ENCODE data around the gene A4GALT.
"Not testable (repeated sequence)": the region's sequence is repeated elsewhere in the genome, so short reads cannot be mapped to it uniquely, and the experiment has no call there.

Gene A4GALT

DNA sequence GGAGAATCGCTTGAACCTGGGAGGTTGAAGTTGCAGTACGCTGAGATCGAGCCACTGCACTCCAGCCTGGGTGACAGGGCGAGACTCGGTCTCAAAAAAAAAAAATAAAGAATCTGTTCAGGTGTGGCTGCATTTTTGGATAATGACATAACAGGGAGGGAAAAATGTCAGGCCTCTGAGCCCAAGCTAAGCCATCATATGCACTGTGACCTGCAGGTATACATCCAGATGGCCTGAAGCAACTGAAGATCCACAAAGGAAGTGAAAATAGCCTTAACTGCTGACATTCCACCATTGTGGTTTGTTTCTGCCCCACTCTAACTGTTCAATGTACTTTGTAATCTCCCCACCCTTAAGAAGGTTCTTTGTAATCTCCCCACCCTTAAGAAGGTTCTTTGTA, 19.6 kb upstream of the A4GALT start:
- not testable (repeated sequence) for DNase-seq (ENCODE audit: low spot score)

- DNase-seq (ENCODE audit: low spot score) = no peak
These were observed 13.7 kb upstream of the A4GALT start for GRCh38 chr22:42734406-42734805.

- not testable (repeated sequence) for DNase-seq (ENCODE audit: low spot score)
These were observed 12.7 kb upstream of the A4GALT start for GRCh38 chr22:42733394-42733793.

- no peak for DNase-seq (ENCODE audit: low spot score)
These were observed 11.4 kb upstream of the A4GALT start for GRCh38 chr22:42732081-42732480.

- no peak for DNase-seq (ENCODE audit: low spot score)
These were observed 6.1 kb upstream of the A4GALT start for GRCh38 chr22:42726811-42727210.

DNA sequence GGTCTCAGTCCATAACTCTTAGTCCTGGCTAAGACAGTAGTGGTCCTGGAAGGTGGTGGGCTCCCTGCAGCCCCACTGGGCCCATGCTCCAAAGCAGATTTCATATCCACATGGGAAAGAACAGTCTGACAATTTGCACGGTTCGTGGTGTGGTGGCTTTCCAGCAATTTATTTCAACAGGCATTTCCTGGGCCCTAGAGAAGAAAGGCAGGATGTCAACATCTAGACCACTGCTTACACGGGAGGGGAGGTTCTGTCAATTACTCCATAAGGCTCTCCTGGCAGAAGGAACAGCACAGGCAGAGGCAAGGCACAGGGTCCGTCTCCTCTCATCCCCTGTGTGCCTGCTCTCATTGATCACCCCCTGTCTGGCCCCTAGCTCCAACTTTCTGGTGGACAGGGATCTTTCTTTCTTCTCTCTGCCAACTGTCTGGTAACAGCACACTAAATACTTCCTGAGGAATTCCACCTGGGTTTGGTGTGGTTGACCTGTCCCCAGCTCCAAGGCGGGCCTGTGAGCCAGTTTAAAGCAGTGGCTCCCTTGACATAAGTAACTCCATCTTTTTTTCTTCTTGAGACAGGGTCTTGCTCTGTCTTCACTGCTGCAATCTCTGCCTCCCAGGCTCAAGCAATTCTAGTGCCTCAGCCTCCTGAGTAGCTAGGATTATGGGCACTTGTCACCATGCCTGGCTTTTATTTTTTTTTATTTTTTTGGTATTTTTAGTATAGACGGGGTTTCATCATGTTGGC, 5.1 kb upstream of the A4GALT start:
- no peak for DNase-seq (ENCODE audit: low spot score)

DNA sequence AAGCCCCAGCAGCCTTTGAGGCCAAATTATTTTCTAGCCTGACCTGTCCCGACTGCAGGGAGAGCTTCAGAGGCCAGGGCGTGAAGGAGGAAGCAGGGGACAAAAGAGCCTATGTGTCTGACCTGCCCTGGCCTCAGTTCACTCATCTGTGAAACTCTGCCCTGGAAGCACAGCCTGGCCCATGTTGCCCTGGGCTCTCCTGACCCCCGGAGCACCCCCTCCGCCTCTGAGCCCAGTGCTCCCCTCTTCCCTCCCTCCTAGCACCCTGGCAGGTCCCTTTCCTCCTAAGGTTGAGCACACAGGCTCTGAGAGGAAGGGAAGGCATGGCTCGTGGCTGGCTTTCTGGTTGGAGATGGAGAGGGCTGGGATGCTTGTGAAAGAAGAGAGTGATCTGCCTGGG, 3.4 kb upstream of the A4GALT start:
- DNase-seq (ENCODE audit: low spot score) = no peak

DNA sequence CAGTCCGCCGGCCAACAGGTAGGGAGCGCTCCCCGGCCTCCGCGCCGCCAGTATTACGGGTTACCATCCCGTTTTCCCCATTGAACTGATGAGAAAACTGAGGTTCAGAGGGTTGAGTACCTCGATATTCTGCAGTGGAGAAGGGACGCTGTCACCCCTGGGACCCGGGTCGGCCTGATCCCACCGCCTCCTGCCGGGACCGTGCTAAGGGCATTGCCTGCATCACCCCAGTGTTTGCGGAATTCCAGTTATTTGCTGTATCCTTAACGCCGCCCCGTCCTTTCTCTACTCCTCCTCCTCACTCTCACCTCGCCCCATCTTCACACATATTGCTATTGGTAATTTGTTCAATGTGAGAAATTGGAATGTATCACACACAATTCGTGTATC, 370 bp upstream of the A4GALT start:
- no peak for DNase-seq (ENCODE audit: low spot score)

DNA sequence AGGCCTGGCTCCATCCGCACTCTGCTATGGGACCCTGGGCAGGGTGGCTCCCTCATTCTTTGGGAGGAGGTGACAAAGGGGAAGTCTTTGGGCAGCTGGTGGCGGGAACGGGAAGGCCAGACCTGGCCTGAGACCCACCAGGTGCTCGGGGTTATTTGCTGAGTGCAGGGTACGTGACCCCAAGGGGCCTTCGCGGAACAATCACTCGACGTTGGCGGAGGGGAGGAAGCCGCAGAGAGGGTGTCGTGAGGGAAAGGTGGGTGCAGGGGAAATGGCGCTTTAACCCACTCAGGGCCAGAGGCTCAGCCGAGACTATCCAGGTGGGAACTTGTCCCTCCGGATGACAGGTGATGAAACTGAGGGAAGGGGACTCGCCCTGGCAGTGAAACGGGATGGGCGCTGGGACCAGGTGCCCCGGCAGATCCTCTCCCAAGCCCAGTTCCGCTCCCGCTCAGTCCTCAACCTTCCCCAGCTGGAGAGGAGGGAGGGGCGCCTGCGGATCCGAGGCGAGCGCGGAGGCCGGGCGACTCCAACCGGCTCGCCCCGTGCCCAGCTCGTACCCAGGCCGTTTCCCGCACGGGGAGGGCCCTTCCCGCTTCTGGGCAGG, 911 bp downstream of the A4GALT start:
- DNase-seq (ENCODE audit: low spot score) = peak; percentile 60

- no peak for DNase-seq (ENCODE audit: low spot score)
These were observed 1.5 kb downstream of the A4GALT start for GRCh38 chr22:42719133-42719532.

DNA sequence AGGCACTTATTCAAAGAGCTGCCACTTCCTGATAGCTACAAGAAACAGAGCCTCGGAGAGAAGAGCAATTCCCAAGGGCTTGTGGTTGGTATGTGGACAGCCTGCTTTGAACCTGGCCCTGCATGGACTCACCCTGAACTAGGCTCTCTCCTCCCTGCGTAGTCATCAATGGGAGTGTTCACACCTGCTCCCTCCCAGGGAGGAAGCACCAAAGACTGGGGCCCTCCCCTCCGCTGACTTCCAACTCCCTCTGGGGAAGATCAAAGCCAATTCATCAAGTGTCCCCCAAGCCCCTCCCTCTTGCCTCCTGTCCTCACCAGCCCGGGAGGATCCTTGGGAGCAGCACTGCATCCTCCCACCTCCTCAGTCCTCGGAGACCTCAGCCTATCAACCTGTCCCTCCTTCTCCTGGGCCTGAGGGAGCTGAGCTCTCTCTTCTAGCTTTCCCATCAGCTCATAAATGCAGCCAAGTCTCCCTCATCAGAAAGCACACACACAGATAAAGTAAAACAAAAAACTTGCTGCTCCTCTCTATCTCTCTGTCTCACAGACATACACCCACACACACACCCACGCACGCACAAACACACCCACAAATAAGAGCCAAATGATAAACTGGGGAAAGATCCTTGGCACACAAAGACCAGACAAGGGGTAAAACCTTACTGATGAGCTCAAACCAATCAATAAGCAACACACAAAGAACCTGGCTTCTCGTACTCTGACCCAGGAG, 3.3 kb downstream of the A4GALT start:
- DNase-seq (ENCODE audit: low spot score) = no peak

GRCh38 chr22:42716649-42717127, 4.0 kb downstream of the A4GALT start:
- DNase-seq (ENCODE audit: low spot score) = no peak

DNA sequence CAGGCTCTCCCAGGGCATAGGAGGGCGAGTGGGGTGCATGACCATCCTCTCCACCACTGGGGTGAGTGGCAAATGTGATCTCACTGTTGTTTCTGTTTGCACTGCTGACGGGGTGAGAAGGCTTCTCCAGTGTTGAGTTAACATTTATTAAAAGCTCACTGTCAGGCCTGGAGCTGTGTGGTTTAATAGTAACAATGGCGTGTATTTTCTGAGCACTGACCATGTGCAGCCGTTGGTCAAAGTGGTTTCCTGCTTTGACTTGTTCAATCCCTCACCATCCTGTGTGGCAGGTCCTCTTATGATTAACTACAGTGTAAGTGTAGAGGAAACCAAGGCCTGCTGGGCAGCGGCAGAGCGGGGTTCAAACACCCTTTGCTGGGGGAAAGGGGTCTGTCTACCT, 4.4 kb downstream of the A4GALT start:
- no peak for DNase-seq (ENCODE audit: low spot score)

GRCh38 chr22:42714768-42715390, 5.8 kb downstream of the A4GALT start:
- no peak for DNase-seq (ENCODE audit: low spot score)

DNA sequence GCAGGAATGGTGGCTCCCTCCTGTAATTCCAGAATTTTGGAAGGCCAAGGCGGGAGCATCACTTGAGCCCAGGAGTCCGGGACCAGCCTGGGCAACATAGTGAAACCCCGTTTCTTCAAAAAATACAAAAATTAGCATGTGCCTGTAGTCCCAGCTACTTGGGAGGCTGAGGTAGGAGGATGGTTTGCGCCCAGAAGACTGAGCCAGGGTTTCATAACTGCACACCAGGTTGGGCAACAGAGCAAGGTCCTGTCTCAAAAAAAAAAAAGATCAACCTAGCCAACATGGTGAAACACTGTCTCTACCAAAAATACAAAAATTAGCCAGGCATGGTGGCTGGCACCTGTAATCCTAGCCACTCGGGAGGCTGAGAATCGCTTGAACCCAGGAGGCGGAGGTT, 6.4 kb downstream of the A4GALT start:
- DNase-seq (ENCODE audit: low spot score) = no peak

DNA sequence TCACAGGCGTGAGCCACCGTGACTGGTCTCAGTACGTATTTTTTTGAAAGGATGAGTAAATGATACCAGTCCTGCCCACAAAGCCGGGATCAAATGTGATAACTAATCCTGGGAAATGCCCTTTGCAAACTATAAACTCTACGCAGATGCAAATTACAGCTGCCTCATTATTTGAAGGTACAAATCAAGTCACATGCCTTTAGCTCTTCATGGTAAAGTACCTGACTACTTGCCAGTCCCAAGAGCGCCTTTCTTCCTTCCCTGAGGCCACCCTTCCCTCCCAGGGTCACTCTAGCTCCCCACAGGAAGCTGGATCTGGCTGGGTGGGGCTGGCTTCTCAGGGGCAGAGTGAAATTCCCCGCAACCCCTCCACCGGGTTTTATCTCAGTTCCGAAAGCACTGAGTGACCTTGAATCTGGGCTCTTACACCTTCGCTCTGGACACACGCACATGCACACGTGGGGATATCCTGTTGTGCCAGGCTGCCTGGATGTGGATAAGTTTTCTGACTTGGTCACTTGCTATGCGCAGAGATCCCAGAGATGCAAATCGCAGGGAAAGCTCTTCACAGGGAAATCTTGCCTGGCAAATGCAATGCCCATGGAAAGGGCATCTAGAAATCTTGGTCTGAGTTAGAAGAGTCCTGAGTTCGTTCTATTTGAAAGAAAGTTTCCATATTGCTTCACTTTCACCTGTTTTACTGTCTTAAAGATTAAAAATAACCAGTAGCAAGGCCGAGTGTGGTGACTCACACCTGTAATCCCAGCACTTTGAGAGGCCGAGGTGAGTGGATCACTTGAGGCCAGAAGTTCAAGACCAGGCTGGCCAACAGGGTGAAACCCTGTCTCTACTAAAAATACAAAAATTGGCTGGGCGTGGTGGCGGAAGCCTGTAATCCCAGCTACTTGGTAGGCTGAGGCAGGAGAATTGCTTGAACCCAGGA, 8.5 kb downstream of the A4GALT start:
- no peak for DNase-seq (ENCODE audit: low spot score)

DNA sequence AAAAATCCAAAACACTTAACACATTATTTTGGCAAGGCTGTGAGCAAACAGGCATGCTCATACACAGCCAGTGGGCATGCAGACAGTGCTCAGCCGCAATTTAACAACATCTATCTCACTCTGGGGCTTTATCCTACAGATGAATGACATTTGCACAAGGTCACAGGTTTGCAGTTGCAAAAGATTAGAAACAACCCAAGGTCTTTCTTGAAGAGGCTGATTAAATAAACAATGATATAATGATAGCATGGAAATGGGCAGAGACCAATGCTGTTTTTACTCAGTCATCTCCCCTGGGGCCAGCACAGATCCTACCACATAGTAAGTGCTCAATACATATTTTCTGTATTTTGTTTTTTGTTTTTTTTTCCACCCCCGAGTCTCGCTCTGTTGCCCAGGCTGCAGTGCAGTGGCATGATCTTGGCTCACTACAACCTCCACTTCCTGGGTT, 9.4 kb downstream of the A4GALT start:
- DNase-seq (ENCODE audit: low spot score) = no peak

DNA sequence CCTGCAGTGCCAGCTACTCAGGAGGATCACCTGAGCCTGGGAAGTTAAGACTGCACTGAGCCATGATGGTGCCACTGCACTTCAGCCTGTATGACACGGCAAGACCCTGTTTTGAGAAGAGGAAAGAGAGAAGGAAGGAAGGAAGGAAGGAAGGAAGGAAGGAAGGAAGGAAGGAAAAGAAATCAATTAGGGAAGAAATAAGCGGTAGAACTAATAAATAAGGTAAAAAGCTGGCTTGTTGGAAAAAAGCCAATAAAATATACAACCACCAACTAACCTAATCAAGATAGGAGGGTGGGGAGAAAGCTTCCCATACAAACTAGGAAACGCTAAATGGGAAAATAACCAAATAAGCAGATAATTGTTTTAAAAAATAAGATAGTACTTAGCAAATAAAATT, 12.3 kb downstream of the A4GALT start:
- no peak for DNase-seq (ENCODE audit: low spot score)

DNA sequence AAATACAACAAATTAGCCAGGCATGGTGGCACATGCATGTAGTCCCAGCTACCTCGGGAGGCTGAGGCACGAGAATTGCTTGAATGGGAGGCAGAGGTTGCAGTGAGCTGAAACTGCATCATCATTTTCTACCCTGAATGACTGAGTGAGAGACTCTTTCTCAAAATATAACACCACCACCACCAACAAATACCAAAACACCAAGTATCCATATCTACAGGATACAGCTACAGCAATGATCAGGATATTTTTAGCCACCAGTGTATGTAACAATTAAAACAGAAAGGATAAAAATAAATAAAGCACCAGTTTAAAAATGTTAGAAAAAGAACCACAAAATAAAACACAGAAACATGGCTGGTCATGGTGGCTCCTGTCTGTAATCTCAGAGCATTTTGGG, 13.2 kb downstream of the A4GALT start:
- no peak for DNase-seq (ENCODE audit: low spot score)

DNA sequence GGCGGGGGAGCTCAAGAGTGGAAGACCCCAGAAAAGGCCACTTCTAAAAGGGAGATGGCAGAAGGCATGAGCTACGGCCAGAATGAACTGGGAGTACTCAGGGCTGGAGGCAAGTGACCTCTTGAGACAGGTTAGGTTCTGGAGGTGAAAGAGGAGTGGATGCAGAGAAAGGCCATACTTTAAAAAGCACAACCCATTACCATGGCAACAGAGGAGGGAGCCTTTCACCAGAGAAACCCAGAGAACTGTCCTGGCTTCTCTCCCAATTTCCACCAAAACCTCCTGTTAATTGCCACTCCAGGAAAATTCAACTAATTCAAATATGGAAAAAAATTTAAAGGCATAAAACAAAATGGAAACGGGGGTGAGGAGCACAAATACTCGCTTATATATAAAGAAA, 15.8 kb downstream of the A4GALT start:
- DNase-seq (ENCODE audit: low spot score) = no peak

GRCh38 chr22:42702675-42703074, 18.0 kb downstream of the A4GALT start:
- no peak for DNase-seq (ENCODE audit: low spot score)

DNA sequence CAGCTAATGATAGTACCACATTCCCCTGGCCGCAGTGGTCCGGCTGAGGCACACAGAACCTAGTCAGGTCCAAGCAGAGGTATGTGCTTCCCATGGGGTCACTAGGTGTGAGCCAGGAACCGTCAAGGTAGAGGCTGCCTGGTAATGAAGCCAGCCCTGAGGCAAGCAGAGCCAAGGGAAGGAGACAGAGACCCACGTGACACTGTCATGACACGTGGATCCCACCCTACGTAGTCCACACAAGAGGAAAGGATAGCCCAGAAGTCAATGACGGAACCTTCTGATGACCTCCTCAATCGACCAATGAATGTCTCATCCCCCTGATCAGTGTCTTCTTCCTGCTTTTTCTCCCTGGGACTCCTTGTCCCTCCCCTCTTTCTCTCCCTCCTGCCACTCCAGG, 19.0 kb downstream of the A4GALT start:
- no peak for DNase-seq (ENCODE audit: low spot score)

Measured in ecto neural progenitor cell (in vitro differentiated cells).